Stimulated activated CD4-positive, alpha-beta T cell treated with anti-CD3 and anti-CD28 coated beads, Interleukin-12 subunit alpha, Interleukin-12 subunit beta, amount 100 ng/mL, for 48 hours (primary cell): ENCODE measurements around the gene NDE1.
"Not testable (repeated sequence)": the region's sequence is repeated elsewhere in the genome, so short reads cannot be mapped to it uniquely, and the experiment has no call there.

Experiments
- DNase-seq, 3 donors: peaks; one replicate each; pipeline ENCODE4 v3.0.0-alpha.2; 2020; ENCODE audit warnings: low read depth in 2 of 3, low spot score in 1 of 3

NDE1 gene

GRCh38 chr16:15650019-15650697 is at the start of gene NDE1:
Gene NDE1 (plus strand): TSS chr16:15650245. CDS start chr16:15664779, 14,534 bp downstream.
- DNase-seq, result peak; percentile 68 to 87 (median 71)

- no peak for DNase-seq
Observed at GRCh38 chr16:15601212-15601879, 48.7 kb upstream of the NDE1 start.

GRCh38 chr16:15602285-15603044 is 47.6 kb upstream of the NDE1 start:
- DNase-seq, result no peak

- no peak for DNase-seq
Observed at GRCh38 chr16:15604460-15605440, 45.3 kb upstream of the NDE1 start.

- no peak for DNase-seq
Observed at GRCh38 chr16:15605839-15606517, 44.1 kb upstream of the NDE1 start.

- no peak for DNase-seq
Observed at GRCh38 chr16:15606518-15607220, 43.4 kb upstream of the NDE1 start.

GRCh38 chr16:15607221-15607699 is 42.8 kb upstream of the NDE1 start:
- DNase-seq, result not testable (repeated sequence)

GRCh38 chr16:15607700-15608396 is 42.2 kb upstream of the NDE1 start:
- DNase-seq, result no peak

GRCh38 chr16:15608398-15609285 is 41.4 kb upstream of the NDE1 start:
- DNase-seq, result no peak

GRCh38 chr16:15609286-15609649 is 40.8 kb upstream of the NDE1 start:
- no peak for DNase-seq

GRCh38 chr16:15610369-15610871 is 39.6 kb upstream of the NDE1 start:
- DNase-seq, result peak in 1 of 3 donors; percentile 9

- no peak for DNase-seq
Observed at GRCh38 chr16:15611610-15612009, 38.4 kb upstream of the NDE1 start.

GRCh38 chr16:15613676-15614075 is 36.4 kb upstream of the NDE1 start:
- DNase-seq, result no peak

GRCh38 chr16:15616012-15616411 is 34.0 kb upstream of the NDE1 start:
- DNase-seq, result no peak

GRCh38 chr16:15616475-15617165 is 33.4 kb upstream of the NDE1 start:
- DNase-seq, result no peak

GRCh38 chr16:15617901-15618300 is 32.1 kb upstream of the NDE1 start:
- DNase-seq, result no peak

GRCh38 chr16:15618392-15618791 is 31.7 kb upstream of the NDE1 start:
- no peak for DNase-seq
